SK-N-MC (cell line): Measurements from ENCODE around the gene PDCL2.

Experiments
- EZH2 ChIP-seq: fragments of 200-600 bp; sonication (generic); IDR thresholded peaks from one replicate; pipeline ENCODE4 v1.6.1; 2017; ENCODE audit warnings: antibody characterized with exemption
- FOXP2 ChIP-seq: optimal IDR thresholded peaks from 2 replicates; pipeline ENCODE3; 2011; ENCODE audit warnings: mild to moderate bottlenecking, moderate library complexity; ENCODE audit not compliant: insufficient read depth; ENCODE audit errors: extremely low read length, control extremely low read depth
- POLR2AphosphoS5 ChIP-seq: IDR thresholded peaks from 2 replicates; pipeline ENCODE4 v1.6.1; 2012; ENCODE audit warnings: mild to moderate bottlenecking, low read depth, low read length, borderline replicate concordance

DNA sequence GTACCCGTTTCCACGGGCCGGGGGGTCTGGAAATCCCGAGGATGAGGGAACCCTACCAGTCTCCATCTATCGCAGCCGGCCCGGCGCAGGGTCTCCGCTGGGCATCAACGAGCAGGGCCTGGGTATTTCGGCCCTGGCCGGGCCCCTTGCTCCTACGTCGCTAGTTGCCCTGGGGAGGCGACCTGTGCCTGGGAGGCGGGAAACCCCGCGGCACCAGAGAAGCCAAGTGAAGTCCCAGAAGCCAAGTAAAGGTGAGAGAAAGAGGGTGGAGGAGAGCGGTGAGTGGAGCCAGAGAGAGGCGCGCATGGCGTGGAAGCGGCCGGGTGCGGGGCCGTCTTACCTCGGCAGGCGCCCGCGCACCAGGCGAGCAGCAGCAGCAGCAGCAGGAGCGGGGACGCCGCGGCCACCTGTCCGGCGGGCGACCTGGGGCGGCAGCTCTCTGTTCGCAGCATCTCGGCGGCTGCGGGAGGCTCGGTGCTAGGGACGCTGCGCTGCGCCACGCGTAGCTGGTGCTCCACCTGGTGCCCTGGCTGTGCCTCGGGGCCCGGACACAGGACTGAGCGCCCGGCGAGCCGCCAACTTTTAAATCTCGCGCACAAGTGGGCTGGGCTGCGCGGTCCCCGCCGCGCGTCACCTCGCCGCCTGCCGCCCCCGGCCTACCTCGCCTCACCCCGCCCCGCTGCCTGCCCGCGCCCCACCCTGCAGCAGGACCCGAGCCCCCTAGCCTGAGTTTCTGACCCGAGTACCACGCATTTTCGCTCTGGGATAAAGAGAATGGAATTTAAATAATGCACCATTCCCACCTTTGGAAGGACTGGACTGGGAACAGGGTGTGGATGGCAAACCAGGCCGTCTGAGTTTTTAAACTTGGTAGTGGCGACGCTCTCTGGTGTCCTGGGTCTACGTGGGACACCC lies 44.0 kb upstream of the PDCL2 start, which contains the start of gene NMU:
- TF ChIP-seq POLR2AphosphoS5 (no peak), EZH2 (no peak), FOXP2 (no peak)
